ENCODE data around the gene LAG3. TPM values are rescaled to one million over a fixed set of nuclear protein-coding genes. Genes with fewer than 3 reads are reported as not detected.
A peak's percentile ranks its signal among the peaks of the same experiment; 100 is the strongest.

Gene LAG3
- total RNA-seq, 2 experiments from 2014 or later, result 12.0 to 13.1 TPM

DNA sequence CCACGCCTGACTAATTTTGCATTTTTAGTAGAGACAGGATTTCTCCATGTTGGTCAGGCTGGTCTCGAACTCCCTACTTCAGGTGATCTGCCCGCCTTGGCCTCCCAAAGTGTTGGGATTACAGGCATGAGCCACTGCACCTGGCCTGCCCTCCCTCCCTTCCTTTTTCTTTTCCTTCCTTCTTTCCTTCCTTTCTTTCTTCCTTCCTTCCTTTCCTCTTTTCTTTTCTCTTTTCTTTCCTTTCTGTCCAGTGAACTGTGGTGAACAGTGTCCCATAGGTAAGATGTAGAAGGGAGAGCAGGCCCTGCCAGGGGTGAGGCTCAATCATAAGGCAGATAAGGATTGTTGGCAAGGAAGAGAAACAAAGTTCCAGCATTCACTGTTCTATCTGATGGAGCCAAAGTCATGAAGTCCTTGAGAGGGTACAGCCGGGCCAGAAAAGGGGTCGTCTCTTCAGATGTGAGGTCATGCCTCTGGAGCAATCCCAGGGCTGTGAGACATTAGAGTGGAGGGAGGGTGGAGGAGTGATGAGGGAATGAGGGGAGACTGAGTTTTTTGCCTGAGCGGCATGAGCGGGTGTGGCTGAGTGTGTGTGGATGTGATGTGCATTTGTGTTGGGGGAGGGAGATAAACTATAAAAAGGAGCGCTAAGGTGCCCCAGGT lies 15.2 kb upstream of the LAG3 start:
- no peak overlapping the region for H3K4me3 Mint-ChIP-seq
- no peak overlapping the region for H3K27ac Mint-ChIP-seq
- POLR2A ChIA-PET, result no interaction called here
- no peak for DNase-seq
- H3K36me3 Mint-ChIP-seq (ENCODE audit: low read depth), result peaks cover 2% of the 10 kb centered on the region
- H3K4me1 Mint-ChIP-seq, result peaks cover 23% of the 10 kb centered on the region
- CTCF ChIA-PET, result interaction anchor here (1.0 to 1.4 kb wide), 3 partner anchors 9 to 92 kb away, joined by 4 to 8 read pairs (median 4); partner anchors contain the start of gene PTMS
- H3K27me3 Mint-ChIP-seq, result peaks cover 6% of the 10 kb centered on the region
- H3K9me3 Mint-ChIP-seq, result no peaks in the 10 kb centered on the region

DNA sequence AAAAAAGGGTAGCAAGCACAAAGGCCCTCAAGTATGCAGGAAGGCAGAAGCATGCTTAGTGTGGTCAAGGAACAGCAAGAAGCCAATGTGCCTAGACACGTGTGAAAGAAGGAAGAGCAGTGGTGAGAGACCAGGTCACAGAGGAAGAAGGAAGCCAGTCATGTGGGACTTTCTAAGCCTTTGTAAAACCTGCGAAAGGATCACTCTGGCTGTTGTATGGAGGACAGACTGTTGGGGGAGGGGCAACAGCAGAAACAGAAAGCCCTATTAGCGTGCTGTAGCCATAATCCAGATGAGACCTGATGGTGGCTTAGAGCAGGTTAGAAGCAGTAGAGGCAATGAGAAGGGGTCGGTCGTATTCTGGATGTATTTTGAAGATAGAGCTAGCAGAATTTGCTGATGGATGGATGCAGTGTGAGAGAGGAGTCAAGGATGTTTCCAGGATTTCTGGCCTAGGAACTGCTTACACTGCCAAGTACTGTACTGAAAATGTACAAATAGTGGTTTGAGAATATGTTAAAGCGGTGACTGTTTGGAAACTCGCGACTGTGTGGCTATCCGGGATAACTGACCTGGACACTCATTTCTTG lies 13.7 kb upstream of the LAG3 start:
- no peak for DNase-seq
- ChIA-PET CTCF (interaction anchor here (1.0 to 2.2 kb wide), 8 partner anchors 8 to 93 kb away, joined by 3 to 8 read pairs (median 4); partner anchors contain the start of genes CD4, LAG3, PTMS and USP5), POLR2A (interaction anchor here (0.7 kb wide), 1 partner anchor 109 kb away, joined by 3 read pairs; no protein-coding TSS in a partner anchor)
- Mint-ChIP-seq H3K36me3 (ENCODE audit: low read depth) (no peaks in the 10 kb centered on the region), H3K4me3 (no peak overlapping the region), H3K4me1 (peaks cover 18% of the 10 kb centered on the region), H3K27ac (no peak overlapping the region), H3K27me3 (peaks cover 11% of the 10 kb centered on the region), H3K9me3 (no peaks in the 10 kb centered on the region)

- POLR2A ChIA-PET, result no interaction called here
- no peak for DNase-seq
- Mint-ChIP-seq H3K4me3 (no peak overlapping the region), H3K9me3 (no peaks in the 10 kb centered on the region), H3K36me3 (ENCODE audit: low read depth) (no peaks in the 10 kb centered on the region), H3K4me1 (peaks cover 24% of the 10 kb centered on the region), H3K27me3 (peaks cover 20% of the 10 kb centered on the region), H3K27ac (no peak overlapping the region)
- CTCF ChIA-PET, result interaction anchor here (0.5 to 2.2 kb wide), 9 partner anchors 8 to 66 kb away, joined by 3 to 8 read pairs (median 5); partner anchors contain the start of gene LAG3
Measured at GRCh38 chr12:6759741-6760140, 12.6 kb upstream of the LAG3 start.

GRCh38 chr12:6763380-6763779 lies 8.9 kb upstream of the LAG3 start:
- peaks cover 3% of the 10 kb centered on the region for H3K36me3 Mint-ChIP-seq (ENCODE audit: low read depth)
- DNase-seq, result no peak
- CTCF ChIA-PET, result interaction anchor here (0.7 to 1.6 kb wide), 6 partner anchors 9 to 39 kb away, joined by 3 to 5 read pairs (median 3); partner anchors contain the start of genes COPS7A, LAG3 and MLF2
- H3K9me3 Mint-ChIP-seq, result no peaks in the 10 kb centered on the region
- no peak overlapping the region for H3K4me3 Mint-ChIP-seq
- peaks cover 43% of the 10 kb centered on the region for H3K27me3 Mint-ChIP-seq
- H3K27ac Mint-ChIP-seq, result no peak overlapping the region
- peaks cover 41% of the 10 kb centered on the region for H3K4me1 Mint-ChIP-seq
- POLR2A ChIA-PET, result no interaction called here

- H3K27ac Mint-ChIP-seq, result no peak overlapping the region
- H3K4me1 Mint-ChIP-seq, result peaks cover 40% of the 10 kb centered on the region
- H3K9me3 Mint-ChIP-seq, result no peaks in the 10 kb centered on the region
- peaks cover 3% of the 10 kb centered on the region for H3K36me3 Mint-ChIP-seq (ENCODE audit: low read depth)
- peak; percentile 62 for DNase-seq
- peak overlapping the region; percentile 12 for H3K4me3 Mint-ChIP-seq
- CTCF ChIA-PET, result interaction anchor here (0.7 to 8.8 kb wide), 8 partner anchors 8 to 108 kb away, joined by 3 to 120 read pairs (median 4); partner anchors contain the start of genes LAG3, MLF2 and SPSB2
- POLR2A ChIA-PET, result no interaction called here
- H3K27me3 Mint-ChIP-seq, result peaks cover 50% of the 10 kb centered on the region
Measured at GRCh38 chr12:6764011-6764828, 8.1 kb upstream of the LAG3 start.

DNA sequence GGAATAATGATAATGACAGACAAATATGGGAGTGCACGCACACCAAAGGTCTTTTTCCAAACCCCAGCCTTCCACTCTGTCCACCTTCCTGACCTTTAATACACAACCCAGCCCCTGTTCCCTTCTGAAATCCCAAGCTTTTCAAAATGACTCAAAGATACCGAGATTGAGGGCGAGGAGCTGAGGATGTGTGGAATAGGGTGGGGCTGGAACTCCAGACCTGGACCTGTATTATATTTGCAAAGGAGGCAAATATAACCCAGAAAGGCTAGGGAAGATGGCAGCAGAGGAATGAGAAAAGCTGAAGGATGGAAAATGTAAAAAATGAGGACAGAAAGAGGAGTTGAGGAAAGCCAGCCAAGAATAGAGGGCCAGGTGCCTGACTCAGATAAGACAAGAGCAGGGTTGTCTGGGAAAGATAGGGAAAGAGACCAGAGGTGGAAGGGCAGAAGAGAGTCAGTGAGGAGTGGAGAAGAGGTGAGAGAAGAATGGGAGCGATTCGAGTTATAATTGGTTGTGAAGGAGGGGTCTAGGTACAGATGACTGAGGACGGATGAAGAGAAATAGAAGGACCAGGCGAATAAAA lies 7.2 kb upstream of the LAG3 start:
- H3K4me1 Mint-ChIP-seq, result peaks cover 40% of the 10 kb centered on the region
- no peak for DNase-seq
- CTCF ChIA-PET, result interaction anchor here (0.5 to 8.8 kb wide), 9 partner anchors 12 to 360 kb away, joined by 3 to 120 read pairs (median 4); partner anchors contain the start of genes COPS7A, MLF2 and SPSB2
- H3K27ac Mint-ChIP-seq, result peak overlapping the region; percentile 12
- POLR2A ChIA-PET, result no interaction called here
- peaks cover 48% of the 10 kb centered on the region for H3K27me3 Mint-ChIP-seq
- H3K36me3 Mint-ChIP-seq (ENCODE audit: low read depth), result peaks cover 3% of the 10 kb centered on the region
- H3K9me3 Mint-ChIP-seq, result no peaks in the 10 kb centered on the region
- H3K4me3 Mint-ChIP-seq, result peak overlapping the region; percentile 63

DNA sequence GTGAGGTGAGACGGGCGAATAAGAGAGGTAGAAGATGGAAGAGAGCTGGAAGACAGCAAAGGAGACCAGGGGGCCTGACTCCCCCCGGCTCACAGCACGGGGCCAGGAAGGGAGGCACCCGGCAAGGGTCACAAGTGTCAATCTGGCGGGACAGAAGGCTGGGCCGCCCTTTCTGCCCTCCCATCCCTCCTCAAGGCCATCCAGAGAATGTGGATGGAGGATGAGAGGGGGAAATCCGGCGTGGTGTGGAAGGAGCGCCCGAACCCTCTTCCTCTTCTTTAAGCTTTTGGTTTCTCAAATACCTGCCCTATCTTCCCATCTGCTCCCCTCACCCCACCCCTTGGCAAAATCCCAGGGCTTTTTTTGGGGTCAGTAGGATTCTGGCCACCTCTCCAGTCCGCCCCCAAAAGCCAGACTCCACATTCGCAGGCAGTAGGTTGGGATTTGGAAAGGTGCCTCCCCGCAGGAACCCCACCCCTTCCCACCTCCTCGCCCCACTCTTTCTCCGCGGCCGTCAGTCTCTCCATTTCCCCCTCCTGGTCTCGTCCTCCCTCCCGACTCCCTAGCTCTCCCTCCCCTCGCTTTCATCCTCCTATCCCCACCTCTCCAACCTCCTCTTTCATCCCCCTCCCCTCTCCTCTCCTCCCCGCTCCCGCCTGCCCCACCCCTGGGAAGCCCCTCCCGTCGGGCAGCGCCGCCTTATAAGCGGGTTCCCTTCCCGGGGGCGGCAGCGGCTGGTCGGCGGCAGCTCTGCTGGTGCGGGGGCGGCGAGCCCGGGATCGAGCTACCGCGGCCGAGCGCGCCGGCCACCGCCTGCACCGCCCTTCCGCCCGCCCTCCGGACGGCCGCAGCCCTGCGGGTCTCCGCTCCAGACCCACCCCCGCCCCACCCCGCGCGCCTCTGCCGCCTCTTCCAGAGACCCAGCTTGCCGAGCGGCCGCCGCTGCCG lies 6.4 kb upstream of the LAG3 start, which contains the start of gene PTMS:
PTMS (plus strand) TSS at position 730 of the 948 bp plus-strand sequence. CDS start 343 bp downstream, outside the sequence.
- no peaks in the 10 kb centered on the region for H3K9me3 Mint-ChIP-seq
- peaks cover 42% of the 10 kb centered on the region for H3K4me1 Mint-ChIP-seq
- POLR2A ChIA-PET, result interaction anchor here (1.0 kb wide), 1 partner anchor 227 kb away, joined by 3 read pairs; no protein-coding TSS in a partner anchor
- H3K27ac Mint-ChIP-seq, result peak within 1 kb of the TSS; percentile 81
- H3K36me3 Mint-ChIP-seq (ENCODE audit: low read depth), result peaks cover 3% of the 10 kb centered on the region
- H3K27me3 Mint-ChIP-seq, result peaks cover 45% of the 10 kb centered on the region
- CTCF ChIA-PET, result interaction anchor here (0.5 to 8.8 kb wide), 29 partner anchors 8 to 359 kb away, joined by 3 to 120 read pairs (median 4); partner anchors contain the start of genes CD4, CDCA3, COPS7A and MLF2
- peak within 1 kb of the TSS; percentile 81 for H3K4me3 Mint-ChIP-seq
- no peak for DNase-seq

- H3K9me3 Mint-ChIP-seq, result no peaks in the 10 kb centered on the region
- ChIA-PET CTCF (interaction anchor here (0.6 to 8.8 kb wide), 26 partner anchors 9 to 229 kb away, joined by 3 to 120 read pairs (median 4); partner anchors contain the start of genes CD4, CDCA3, COPS7A and MLF2), POLR2A (interaction anchor here (1.0 kb wide), 1 partner anchor 228 kb away, joined by 3 read pairs; no protein-coding TSS in a partner anchor)
- DNase-seq, result peak; percentile 49
- H3K4me1 Mint-ChIP-seq, result peaks cover 51% of the 10 kb centered on the region
- peaks cover 44% of the 10 kb centered on the region for H3K27me3 Mint-ChIP-seq
- H3K27ac Mint-ChIP-seq, result peak overlapping the region; percentile 81
- H3K4me3 Mint-ChIP-seq, result peak overlapping the region; percentile 81
- peaks cover 3% of the 10 kb centered on the region for H3K36me3 Mint-ChIP-seq (ENCODE audit: low read depth)
Measured at GRCh38 chr12:6766651-6767349, 5.5 kb upstream of the LAG3 start.

GRCh38 chr12:6767353-6768319 lies 4.7 kb upstream of the LAG3 start:
- ChIA-PET POLR2A (no interaction called here), CTCF (interaction anchor here (0.6 to 8.8 kb wide), 17 partner anchors 8 to 189 kb away, joined by 3 to 120 read pairs (median 5); partner anchors contain the start of genes CD4, COPS7A, MLF2 and P3H3)
- DNase-seq, result no peak
- Mint-ChIP-seq H3K27ac (peak overlapping the region; percentile 81), H3K36me3 (ENCODE audit: low read depth) (peaks cover 3% of the 10 kb centered on the region), H3K27me3 (peaks cover 41% of the 10 kb centered on the region), H3K9me3 (no peaks in the 10 kb centered on the region), H3K4me1 (peaks cover 58% of the 10 kb centered on the region), H3K4me3 (peak overlapping the region; percentile 81)

- no peaks in the 10 kb centered on the region for H3K9me3 Mint-ChIP-seq
- peaks cover 3% of the 10 kb centered on the region for H3K36me3 Mint-ChIP-seq (ENCODE audit: low read depth)
- H3K27me3 Mint-ChIP-seq, result peaks cover 40% of the 10 kb centered on the region
- H3K27ac Mint-ChIP-seq, result no peak overlapping the region
- CTCF ChIA-PET, result interaction anchor here (1.9 to 8.8 kb wide), 3 partner anchors 9 to 16 kb away, joined by 5 to 120 read pairs (median 77); partner anchors contain the start of gene MLF2
- H3K4me3 Mint-ChIP-seq, result no peak overlapping the region
- peaks cover 65% of the 10 kb centered on the region for H3K4me1 Mint-ChIP-seq
- no peak for DNase-seq
- POLR2A ChIA-PET, result no interaction called here
Measured at GRCh38 chr12:6768437-6768914, 3.8 kb upstream of the LAG3 start.
